ENCODE measurements around the gene GRAMD2B. TPM values are rescaled to one million over a fixed set of nuclear protein-coding genes. Genes with fewer than 3 reads are reported as not detected.
A peak's percentile ranks its signal among the peaks of the same experiment; 100 is the strongest.

Gene GRAMD2B
- total RNA-seq, 4 donors from 2014 or later = 38.0 to 165 (median 129) TPM

DNA sequence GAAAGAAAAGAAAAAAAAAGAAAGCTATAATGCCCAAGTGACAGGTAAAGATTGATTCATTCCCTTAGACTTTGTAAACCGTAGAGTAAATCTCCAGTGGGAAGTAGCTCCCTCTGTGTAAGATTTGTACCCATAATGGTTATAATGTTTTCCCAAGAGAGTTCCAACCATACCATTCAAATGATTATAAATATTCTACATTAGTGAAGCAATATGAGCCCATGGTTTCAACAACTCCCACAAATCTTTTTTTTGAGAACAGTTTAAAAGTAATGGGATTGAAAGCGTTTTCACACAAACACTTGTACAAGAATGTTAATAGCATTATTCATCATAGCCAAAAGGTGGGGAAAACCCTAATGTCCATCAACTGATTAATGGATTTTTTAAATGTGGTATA, 58.0 kb downstream of the GRAMD2B start:
- no peaks in the 10 kb centered on the region for H3K9me3 ChIP-seq
- H3K27ac ChIP-seq = no peak overlapping the region
- H3K4me1 ChIP-seq = no peaks in the 10 kb centered on the region
- no peak for TF ChIP-seq POLR2A (IDR thresholded peaks at IDR 0.05)
- TF ChIP-seq, protein P1, sequence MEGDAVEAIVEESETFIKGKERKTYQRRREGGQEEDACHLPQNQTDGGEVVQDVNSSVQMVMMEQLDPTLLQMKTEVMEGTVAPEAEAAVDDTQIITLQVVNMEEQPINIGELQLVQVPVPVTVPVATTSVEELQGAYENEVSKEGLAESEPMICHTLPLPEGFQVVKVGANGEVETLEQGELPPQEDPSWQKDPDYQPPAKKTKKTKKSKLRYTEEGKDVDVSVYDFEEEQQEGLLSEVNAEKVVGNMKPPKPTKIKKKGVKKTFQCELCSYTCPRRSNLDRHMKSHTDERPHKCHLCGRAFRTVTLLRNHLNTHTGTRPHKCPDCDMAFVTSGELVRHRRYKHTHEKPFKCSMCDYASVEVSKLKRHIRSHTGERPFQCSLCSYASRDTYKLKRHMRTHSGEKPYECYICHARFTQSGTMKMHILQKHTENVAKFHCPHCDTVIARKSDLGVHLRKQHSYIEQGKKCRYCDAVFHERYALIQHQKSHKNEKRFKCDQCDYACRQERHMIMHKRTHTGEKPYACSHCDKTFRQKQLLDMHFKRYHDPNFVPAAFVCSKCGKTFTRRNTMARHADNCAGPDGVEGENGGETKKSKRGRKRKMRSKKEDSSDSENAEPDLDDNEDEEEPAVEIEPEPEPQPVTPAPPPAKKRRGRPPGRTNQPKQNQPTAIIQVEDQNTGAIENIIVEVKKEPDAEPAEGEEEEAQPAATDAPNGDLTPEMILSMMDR (IDR thresholded peaks at IDR 0.05) = no peak
- no peaks in the 10 kb centered on the region for H3K27me3 ChIP-seq
- no peak for DNase-seq
- H3K36me3 ChIP-seq = peaks cover 0 to 76% (median 0%) of the 10 kb centered on the region in 3 donors
- H3K4me3 ChIP-seq = no peak overlapping the region

DNA sequence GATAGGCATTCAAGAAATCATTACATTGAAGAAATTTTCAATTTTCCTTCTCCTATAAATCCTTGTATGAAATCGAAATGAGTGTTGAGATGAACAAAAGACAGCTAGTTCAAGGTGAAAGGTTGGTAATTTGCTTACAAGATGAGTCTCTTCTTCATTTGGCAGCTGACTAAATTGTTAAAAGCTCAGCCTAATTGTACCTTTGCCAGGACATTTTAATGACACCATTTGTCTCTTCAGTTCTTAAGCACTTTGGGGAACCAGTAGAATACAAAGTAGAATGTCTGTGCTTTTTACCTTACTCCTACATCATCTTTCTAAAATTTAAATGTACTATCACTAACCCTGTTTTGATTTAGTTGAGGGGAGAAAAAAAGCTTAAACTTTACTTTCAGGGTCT, 59.4 kb downstream of the GRAMD2B start:
- H3K36me3 ChIP-seq = peaks cover 0 to 86% (median 0%) of the 10 kb centered on the region in 3 donors
- H3K4me1 ChIP-seq = no peaks in the 10 kb centered on the region
- no peaks in the 10 kb centered on the region for H3K27me3 ChIP-seq
- TF ChIP-seq POLR2A (IDR thresholded peaks at IDR 0.05) = no peak
- TF ChIP-seq, protein P1 (IDR thresholded peaks at IDR 0.05) = no peak
- no peak overlapping the region for H3K27ac ChIP-seq
- no peaks in the 10 kb centered on the region for H3K9me3 ChIP-seq
- H3K4me3 ChIP-seq = no peak overlapping the region
- no peak for DNase-seq

DNA sequence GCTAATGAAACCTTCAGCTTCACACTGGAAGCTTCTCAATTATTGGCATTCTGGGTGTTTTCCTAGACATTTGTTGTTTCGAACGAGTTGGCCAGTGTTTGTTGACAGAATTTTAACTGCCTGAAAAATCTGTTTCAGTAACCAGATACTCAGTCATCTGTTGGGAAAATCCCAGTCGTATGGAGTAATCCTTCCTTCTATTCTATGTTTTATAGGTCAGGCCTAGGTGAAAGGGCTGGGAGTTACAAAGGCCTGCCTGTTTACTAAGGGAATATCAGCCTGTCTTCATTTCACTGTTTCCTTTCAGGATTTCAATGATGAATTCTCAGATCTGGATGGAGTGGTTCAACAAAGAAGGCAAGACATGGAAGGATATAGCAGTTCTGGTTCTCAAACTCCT, 59.9 kb downstream of the GRAMD2B start:
- no peaks in the 10 kb centered on the region for H3K9me3 ChIP-seq
- H3K36me3 ChIP-seq = peaks cover 0 to 86% (median 0%) of the 10 kb centered on the region in 3 donors
- H3K27ac ChIP-seq = no peak overlapping the region
- H3K4me3 ChIP-seq = no peak overlapping the region
- H3K27me3 ChIP-seq = no peaks in the 10 kb centered on the region
- DNase-seq = no peak
- H3K4me1 ChIP-seq = no peaks in the 10 kb centered on the region
- no peak for TF ChIP-seq POLR2A (IDR thresholded peaks at IDR 0.05)
- TF ChIP-seq, protein P1 (IDR thresholded peaks at IDR 0.05) = no peak

DNA sequence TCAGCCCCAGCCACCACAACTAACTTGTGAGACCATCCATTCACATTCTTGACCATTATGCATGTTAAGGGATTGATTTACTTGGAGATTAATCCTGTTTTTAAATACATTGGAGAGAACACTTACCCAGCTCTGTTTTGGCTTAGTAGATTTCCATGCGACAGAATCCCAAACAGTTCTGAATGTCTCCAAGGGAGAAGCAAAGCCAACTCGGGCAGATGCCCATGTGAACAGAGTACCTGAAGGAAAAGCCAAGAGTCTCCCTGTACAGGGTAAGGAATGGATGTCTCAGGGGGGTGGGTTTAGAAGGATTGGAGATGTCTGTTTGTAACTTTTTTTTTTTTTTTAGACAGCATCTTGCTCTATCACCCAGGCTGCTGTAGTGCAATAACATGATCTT, 61.0 kb downstream of the GRAMD2B start:
- Histone ChIP-seq H3K36me3 (peaks cover 0 to 86% (median 0%) of the 10 kb centered on the region in 3 donors), H3K4me1 (no peaks in the 10 kb centered on the region), H3K27ac (no peak overlapping the region), H3K9me3 (no peaks in the 10 kb centered on the region), H3K27me3 (no peaks in the 10 kb centered on the region), H3K4me3 (no peak overlapping the region)
- DNase-seq = no peak
- TF ChIP-seq POLR2A (IDR thresholded peaks at IDR 0.05) = no peak
- TF ChIP-seq, protein P1 (IDR thresholded peaks at IDR 0.05) = no peak

DNA sequence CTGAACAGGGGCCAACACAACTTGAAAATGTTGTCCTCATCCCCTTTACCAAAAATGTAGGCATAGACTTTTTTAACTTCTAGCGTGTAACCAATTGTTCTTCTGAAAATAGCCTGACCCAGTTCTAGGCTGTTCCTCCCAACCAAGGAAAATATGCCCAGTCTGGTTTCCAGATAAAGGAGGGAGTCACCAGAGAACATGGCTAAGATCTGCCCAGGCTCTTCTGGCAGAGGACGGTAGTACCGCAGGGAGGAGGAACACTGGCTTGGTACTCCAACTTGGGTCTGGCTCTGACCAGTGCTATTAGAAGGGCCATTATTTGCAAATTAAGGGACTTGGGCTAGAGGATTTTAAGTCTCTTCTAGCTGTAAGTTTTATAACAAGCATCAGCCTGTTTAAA, 63.1 kb downstream of the GRAMD2B start:
- Histone ChIP-seq H3K36me3 (peaks cover 0 to 92% (median 0%) of the 10 kb centered on the region in 3 donors), H3K4me3 (no peak overlapping the region), H3K9me3 (no peaks in the 10 kb centered on the region), H3K27me3 (no peaks in the 10 kb centered on the region), H3K27ac (no peak overlapping the region), H3K4me1 (no peaks in the 10 kb centered on the region)
- DNase-seq = no peak
- no peak for TF ChIP-seq POLR2A (IDR thresholded peaks at IDR 0.05)
- TF ChIP-seq, protein P1 (IDR thresholded peaks at IDR 0.05) = no peak

DNA sequence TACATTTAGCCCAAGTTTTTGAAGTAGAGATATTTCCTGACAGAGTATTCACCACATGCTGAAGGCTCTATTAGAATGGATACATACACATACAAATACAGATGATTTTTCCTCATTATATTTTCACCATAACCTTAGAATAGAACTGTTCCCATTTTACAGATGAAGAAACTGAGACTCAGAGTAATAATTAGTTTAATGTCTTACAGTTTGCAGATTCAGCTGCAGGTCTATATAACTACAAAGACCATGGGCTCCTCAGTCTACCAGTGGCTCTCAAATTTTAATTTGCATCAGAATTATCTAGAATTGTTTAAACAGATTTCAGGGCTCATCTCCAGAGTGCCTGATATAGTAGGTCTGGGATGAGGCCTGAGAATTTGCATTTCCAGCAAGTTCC, 64.4 kb downstream of the GRAMD2B start:
- Histone ChIP-seq H3K36me3 (peaks cover 0 to 97% (median 0%) of the 10 kb centered on the region in 3 donors), H3K27ac (peak overlapping the region in 1 of 4 donors; percentile 10)

More for the DNA sequence above, 64.4 kb downstream of the GRAMD2B start:
- Histone ChIP-seq H3K4me3 (no peak overlapping the region), H3K27me3 (no peaks in the 10 kb centered on the region), H3K4me1 (no peaks in the 10 kb centered on the region), H3K9me3 (no peaks in the 10 kb centered on the region)
- TF ChIP-seq, protein P1 (IDR thresholded peaks at IDR 0.05) = no peak
- TF ChIP-seq POLR2A (IDR thresholded peaks at IDR 0.05) = no peak
- DNase-seq = no peak

All from Peyer's patch (tissue), 4 donors.